GM13977 (cell line): ENCODE measurements around the gene LDHD.

Experiments used
- DNase-seq: peaks from one replicate; pipeline ENCODE4 v3.0.0; 2012; ENCODE audit warnings: low spot score
- in situ Hi-C: fragments of 300-500 bp; cut with MboI; formaldehyde crosslinking; loops from one replicate; pipeline ENCODE4 v1.12.0; 2022; ENCODE audit warnings: low sequenced_read_pairs, low pct_unique_long_range_greater_than_20kb, mixed read lengths, inconsistent platforms; ENCODE audit not compliant: unreplicated experiment
- TF ChIP-seq, protein P1 (sequence below): IDR thresholded peaks from 2 replicates; pipeline ENCODE4 v1.5.1; 2012; ENCODE audit warnings: mild to moderate bottlenecking, control low read depth; ENCODE audit not compliant: insufficient read depth; ENCODE audit errors: extremely low read depth, missing control alignments

The LDHD gene

DNA sequence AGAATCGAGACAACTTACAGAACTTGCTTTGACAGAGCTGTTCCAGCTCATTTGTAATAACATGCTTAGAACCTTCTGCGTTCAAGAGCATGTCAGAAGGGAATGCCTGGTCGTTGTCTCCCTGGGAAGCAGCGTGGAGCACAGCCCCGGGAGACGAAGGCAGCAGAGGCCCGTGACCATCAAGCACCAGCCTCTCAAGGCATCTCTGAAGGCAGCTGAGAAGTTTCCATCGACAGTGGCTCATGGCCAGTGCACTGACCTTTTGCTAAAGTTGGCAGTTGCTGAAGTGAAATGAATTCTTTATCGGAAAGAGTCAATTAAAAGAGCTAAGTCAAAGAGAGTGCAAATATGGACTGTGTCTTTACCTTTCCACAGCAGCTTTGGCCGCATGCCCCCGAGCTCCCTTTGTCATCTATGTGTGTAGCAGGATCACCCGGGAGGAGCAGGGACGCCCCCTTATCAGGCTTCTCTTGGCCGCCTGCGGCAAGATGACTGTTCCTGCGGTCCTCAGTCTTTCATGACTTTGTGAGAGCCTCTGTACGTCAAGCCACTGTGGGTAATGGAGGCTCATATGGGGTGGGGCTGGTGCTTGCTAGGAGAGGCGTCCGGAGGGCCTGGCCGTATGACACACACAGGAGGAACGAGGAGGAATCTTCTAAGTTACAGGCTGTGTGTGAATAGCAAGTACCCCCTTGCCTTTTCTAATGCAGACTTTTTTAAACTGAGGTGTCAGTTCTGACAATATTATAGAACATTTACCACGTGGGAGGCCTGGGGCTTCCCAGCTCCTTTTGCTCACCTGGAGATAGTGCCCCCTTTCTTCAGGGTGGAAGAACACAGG is 54.2 kb downstream of the LDHD start:
- in situ Hi-C loops: no loop called here
- no peak for DNase-seq
- TF ChIP-seq, protein P1, sequence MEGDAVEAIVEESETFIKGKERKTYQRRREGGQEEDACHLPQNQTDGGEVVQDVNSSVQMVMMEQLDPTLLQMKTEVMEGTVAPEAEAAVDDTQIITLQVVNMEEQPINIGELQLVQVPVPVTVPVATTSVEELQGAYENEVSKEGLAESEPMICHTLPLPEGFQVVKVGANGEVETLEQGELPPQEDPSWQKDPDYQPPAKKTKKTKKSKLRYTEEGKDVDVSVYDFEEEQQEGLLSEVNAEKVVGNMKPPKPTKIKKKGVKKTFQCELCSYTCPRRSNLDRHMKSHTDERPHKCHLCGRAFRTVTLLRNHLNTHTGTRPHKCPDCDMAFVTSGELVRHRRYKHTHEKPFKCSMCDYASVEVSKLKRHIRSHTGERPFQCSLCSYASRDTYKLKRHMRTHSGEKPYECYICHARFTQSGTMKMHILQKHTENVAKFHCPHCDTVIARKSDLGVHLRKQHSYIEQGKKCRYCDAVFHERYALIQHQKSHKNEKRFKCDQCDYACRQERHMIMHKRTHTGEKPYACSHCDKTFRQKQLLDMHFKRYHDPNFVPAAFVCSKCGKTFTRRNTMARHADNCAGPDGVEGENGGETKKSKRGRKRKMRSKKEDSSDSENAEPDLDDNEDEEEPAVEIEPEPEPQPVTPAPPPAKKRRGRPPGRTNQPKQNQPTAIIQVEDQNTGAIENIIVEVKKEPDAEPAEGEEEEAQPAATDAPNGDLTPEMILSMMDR: no peak
